ENCODE results near the gene BEGAIN.
"Not testable (repeated sequence)": the region's sequence is repeated elsewhere in the genome, so short reads cannot be mapped to it uniquely, and the experiment has no call there.

BEGAIN gene

DNA sequence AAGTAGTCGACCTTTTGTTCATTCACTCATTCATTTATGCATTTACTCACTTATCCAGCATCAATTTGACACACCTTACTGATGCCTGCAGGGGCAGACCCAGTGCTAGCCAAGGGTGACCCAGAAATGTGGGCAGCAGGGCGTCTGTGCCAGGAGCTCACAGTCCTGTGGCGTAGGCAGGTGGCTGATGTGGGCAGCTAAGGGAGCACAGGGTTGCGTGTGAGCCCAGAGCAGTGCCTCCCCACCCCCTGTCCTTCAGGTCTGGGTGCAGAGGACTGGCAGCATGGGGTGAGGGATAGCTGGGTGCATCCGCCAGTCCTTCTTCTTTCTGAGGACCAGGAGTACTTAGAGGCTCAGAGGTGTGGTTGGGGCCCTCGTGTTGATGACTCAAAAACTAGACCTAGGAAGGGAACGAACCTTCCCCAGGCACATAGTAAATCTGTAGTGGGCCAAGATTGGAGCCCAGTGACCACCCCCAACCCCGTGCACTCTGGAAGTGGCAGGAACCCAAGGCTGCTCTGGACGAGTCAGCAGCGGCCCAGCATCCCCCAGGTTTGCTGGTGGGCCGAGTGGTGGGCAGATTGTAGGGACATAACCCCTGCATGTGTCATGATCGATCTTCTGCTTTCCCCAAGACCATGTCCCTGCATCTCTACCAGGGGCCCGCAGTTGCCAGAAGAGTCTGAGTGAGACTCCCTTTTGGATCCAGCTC, 63.9 kb downstream of the BEGAIN start:
- no peak for DNase-seq (ENCODE audit: low read depth)

DNA sequence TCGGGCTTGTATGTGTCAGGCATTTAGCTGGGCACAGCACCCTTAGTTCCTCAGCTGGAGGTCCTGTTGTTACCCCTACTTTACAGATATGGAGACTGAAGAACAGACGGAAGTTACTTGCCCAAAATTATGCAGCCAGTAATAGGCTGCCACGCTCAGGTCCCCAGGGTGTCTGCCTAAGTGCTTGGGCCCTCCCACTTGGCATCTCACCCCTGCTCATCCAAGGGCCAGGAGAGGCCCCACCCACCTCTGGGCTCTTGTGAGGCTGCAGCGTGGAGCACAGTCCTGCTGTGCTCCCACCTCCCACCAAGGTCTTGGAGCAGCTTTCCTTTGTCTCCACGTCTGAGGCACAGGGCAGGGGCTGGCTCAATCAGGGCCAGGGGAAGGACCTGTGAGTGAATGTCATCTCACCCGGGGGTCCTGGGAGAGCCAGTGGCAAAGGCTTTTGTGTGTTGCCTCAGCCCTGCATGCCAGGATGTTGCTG, 64.6 kb downstream of the BEGAIN start:
- no peak for DNase-seq (ENCODE audit: low read depth)

DNA sequence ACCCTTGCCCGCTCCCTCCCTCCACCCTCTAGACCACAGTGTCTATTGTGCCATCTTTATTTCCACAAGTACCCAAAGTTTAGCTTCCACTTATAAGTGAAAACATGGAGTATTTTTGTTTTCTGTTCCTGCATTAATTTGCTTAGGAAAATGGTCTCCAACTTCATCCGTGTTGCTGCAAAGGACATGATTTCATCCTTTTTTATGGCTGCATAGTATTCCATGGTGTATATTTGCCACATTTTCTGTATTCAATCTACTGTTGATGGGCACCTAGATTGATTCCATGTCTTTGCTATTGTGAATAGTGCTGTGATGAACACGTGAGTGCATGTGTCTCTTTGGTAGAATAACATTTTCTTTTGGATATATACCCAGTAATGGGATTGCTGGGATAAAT, 81.2 kb downstream of the BEGAIN start:
- not testable (repeated sequence) for DNase-seq (ENCODE audit: low read depth)

DNA sequence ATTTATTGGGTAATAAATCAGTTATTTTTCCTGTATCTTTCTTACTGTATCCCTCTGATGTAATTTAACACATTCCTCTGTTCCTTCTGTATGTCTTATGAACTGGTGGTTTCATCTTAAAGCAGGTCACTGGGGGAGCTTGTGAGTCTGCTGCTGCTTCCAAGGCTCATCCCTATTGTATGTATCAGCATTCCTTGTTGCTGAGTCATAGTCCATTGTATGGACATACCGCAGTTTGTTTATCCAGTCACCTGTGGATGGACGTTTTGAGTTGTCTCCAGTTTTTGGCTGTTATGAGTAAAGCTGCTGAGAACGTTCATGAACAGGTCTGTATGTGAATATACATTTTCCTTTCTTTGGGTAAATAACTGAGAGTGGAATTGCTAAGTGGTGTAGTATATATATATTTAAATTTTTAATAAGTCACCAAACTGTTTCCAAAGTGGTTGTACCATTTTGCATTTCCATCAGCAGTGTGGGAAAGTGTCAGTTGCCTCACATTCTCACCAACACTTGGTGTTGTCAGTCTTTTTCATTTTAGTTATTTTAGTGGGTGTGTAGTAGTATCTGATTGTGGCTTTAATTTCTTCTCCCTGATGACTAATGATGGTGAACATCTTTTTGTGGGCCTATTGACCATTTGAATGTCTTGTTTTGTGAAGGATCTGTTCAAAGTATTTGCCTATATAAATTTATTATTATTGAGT, 82.7 kb downstream of the BEGAIN start:
- no peak for DNase-seq (ENCODE audit: low read depth)

DNA sequence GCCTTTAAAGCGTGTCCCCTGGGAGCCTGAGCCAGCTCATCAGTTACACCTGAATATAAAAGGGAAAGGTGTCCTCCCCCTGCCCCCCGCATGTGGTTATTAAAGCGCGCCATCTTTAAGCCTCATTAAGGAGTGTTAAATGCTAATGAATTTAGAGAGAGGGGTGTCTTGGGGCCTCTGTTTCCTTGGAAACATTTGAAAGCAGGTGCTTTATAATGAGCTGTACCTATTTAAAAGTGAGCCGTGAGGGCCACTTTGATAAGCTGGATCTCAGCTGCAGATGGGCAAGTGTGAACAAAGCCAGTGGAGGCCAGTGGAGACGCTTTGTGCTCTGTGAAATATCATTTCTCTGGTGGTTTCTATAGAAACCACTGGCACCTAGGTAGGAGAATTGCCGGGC, 84.0 kb downstream of the BEGAIN start:
- DNase-seq (ENCODE audit: low read depth), result no peak

DNA sequence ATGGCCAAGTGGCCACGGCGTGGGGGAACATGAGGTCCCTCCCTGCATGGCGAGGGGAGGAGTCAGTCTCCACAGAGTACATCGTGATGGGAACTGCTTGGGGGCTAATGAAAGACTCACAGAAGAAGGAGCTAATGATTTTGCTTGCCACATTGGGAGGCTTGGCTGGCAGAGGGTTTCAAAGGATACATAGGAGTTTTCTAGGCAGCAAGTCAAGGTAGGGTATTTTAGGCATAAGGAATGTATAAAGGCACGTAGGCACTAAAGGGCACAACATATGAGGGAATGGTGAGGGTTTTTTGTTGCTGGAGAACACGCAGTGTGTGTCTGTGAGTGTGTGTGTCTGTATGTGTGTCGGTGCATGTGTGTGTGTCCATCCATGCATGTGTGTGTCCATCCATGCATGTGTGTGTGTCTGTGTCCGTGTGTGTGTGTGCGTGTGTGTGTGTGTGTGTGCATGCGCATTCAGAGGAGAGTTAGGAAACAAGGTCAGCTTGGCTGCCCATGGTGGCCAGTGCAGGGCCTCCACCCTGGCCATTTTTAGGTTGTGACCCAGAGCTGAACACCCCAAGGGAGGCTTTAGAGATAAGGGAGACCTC, 84.5 kb downstream of the BEGAIN start:
- no peak for DNase-seq (ENCODE audit: low read depth)

DNA sequence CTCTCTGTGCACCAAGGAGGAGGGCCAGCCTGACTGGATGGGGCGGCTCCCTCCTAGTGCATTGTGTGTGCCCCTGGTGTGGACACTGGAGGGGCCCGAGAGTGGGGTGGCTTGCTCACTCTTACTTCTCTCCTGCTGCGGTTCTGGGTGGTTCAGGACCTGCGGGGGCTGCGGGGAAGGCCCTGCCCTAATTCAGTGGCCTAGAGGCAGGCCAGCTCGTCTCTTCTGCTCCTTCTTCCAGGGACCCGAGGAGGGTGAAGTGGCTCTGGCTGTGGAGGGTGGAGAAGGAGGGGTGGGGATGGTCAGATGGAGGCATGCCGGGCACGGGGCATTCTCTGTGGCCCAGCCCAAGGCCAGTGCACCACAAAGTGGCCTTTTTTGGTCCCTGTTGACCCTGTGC, 87.1 kb downstream of the BEGAIN start:
- DNase-seq (ENCODE audit: low read depth), result no peak

DNA sequence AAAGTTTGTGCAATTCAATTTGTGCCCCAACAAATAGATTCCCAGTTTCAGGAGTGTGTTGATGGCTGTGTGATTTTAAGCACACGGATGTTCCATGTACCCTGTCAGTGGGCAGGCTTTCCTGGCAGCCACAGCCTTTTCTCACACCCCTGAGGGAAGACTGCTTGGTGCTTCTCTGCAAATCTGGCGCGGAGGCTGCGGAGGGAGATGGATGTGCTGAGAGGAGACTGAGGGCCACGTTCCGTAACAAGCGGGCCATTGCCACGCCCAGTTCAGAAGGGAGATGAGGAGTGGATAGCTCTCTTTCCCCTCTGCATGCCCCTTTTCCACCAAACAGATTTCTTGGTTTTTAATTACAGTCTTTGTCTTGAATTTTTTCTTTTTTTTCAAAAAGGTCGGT, 89.1 kb downstream of the BEGAIN start:
- no peak for DNase-seq (ENCODE audit: low read depth)

DNA sequence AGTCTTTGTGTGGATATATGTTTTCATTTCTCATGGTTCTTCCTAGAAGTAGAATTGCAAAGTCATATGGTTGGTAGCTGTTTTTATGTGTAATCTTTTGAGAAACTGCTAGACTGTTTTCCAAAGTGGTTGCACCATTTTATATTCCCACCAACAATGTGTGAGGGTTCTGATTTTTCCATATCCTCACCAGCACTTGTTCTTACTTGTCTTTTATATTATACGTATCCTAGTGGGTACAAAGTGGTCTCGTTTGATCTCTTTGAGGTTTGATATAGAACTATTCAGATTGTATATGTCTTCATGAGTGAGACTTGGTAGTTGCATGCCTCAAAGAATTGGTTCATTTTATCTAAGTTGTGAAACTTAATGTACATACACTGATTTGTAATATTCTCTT, 91.3 kb downstream of the BEGAIN start:
- no peak for DNase-seq (ENCODE audit: low read depth)

DNA sequence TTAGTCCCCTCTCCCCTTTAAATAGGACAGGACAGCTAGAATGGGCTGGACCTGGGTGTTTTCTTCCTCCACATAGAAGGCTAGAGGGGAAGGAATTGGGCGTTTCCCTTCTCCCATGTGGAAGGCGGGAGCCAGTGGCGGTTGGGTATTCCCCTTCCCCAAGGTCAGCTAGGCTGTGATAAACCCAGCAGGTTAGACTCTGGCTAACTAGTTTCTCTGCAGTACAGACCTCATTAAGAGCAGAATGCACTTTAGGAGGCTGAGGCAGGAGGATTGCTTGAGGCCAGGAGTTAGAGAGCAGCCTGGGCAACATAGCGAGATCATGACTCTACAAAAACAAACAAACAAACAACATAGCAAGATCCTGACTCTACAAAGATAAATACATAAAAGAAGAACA, 92.6 kb downstream of the BEGAIN start:
- no peak for DNase-seq (ENCODE audit: low read depth)

DNA sequence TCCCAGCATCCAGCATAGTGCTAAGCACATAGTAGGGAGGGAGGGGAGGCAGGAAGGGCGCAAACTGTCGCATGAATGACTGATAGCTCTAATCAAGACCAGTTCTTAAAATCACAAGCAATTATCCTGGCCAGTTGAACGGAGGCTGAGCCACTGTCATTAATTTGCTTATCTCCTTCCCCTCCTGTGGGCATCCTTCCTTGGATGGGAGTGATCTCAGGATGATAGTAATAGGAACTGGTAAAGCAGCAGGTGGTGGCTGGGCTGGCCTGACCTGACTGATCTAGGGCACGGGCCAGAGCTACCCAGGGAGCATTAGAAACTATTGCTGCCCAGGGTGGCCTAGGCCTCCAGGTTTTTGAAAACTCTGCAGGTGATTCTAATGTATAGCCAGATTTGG, 97.0 kb downstream of the BEGAIN start:
- DNase-seq (ENCODE audit: low read depth), result no peak

DNA sequence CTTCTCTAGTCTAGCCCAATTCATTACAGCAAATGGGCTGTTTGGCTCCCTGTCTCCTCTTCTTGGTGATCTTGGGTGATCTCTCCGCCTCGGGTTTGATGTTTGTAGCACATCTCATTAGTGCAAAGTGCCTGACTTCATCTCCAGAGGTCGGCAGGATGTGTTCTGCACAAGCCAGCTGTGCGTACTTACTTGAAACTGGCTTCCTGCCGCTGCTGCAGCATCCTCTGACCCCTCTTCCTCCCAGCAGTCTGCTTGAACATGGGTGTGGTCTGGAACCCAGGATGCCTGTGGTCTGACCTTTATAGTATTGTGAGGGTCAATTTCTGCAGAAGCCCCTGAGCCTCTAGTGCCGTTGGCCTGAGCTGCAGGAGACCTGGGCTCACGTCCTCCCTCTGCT, 99.2 kb downstream of the BEGAIN start:
- DNase-seq (ENCODE audit: low read depth), result no peak

DNA sequence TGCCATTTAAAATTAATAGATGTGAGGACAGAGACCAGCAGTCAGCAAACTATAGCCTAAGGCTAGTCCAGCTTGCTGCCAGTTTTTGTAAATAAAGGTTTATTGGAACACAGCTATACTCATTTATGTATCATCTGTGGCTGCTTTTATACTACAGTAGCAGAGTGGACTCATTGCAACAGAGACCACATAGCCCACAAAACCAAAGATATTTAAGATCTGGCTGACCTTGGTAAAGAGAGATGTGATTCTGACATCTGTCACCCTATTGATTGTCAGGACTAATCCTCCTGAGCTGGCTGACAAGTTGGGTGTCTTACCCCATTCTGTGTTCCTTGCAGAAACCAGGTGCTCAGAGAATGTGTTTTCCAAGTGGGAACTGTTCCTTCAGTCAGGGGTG, 99.9 kb downstream of the BEGAIN start:
- no peak for DNase-seq (ENCODE audit: low read depth)
